Measurements from ENCODE around the gene MOB1A.
"Not testable (repeated sequence)": the region's sequence is repeated elsewhere in the genome, so short reads cannot be mapped to it uniquely, and the experiment has no call there.

MOB1A gene

DNA sequence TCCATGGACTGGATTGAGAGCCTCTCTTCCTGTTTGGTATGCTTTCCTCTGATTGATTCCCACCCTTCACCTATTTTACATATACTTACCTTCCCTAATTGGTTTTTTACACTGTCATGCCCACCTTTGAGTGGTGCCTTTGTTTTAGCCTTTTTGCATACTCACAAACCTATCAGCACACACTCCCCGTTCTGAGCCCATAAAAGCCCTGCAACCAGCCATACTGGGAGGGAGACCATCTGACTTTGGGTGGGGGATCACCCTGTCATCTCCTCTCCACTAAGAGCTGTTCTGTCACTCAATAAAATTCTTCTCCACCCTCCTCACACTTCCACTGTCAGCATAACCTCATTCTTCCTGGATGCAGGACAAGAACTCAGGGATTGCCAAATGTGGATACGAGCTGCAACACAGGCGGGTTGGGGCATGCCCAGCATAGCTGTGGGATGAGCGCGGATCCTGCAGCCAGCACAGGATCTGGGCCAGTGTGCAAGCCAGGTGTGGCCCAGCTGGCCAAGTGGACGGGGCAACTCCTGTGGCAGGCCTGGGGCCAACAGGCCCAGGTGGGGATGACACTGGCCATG lies 9.4 kb upstream of the MOB1A start:
- no peaks in the 10 kb centered on the region for H3K36me3 ChIP-seq
- no peaks in the 10 kb centered on the region for H3K27me3 ChIP-seq (ENCODE audit: insufficient read depth, low read depth, severe bottlenecking)
- H3K4me3 ChIP-seq (ENCODE audit: low read depth, low read length) = no peak overlapping the region
- peak; percentile 59 for DNase-seq
- no peak for TF ChIP-seq CTCF (IDR thresholded peaks at IDR 0.05; ENCODE audit: low read depth, low read length)
- H3K27ac ChIP-seq = peak overlapping the region; percentile 13
- H3K9me3 ChIP-seq (ENCODE audit: severe bottlenecking) = no peaks in the 10 kb centered on the region

- not testable (repeated sequence) for H3K27ac ChIP-seq; H3K36me3 ChIP-seq; DNase-seq; H3K4me3 ChIP-seq (ENCODE audit: low read depth, low read length); H3K9me3 ChIP-seq (ENCODE audit: severe bottlenecking); H3K27me3 ChIP-seq (ENCODE audit: insufficient read depth, low read depth, severe bottlenecking)
These were observed 8.0 kb upstream of the MOB1A start for GRCh38 chr2:74186706-74187105.

DNA sequence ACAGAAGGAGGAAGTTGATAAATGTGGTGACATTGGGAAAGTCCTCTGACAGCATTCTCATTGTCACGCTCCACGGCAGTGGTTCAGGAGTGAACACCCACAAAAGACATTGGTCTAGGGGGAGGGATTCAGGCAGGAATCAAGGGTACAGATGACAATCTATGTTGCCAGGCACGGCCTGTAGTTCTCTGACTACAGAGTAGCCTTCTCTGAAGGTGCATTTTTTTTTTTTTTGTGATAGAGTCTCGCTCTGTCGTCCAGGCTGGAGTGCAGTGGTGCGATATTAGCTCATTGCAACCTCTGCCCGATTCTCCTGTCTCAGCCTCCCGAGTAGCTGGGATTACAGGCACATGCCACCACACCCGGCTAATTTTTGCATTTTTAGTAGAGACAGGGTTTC lies 7.4 kb upstream of the MOB1A start:
- no peak overlapping the region for H3K4me3 ChIP-seq (ENCODE audit: low read depth, low read length)
- no peak for DNase-seq
- H3K36me3 ChIP-seq = no peaks in the 10 kb centered on the region
- no peaks in the 10 kb centered on the region for H3K9me3 ChIP-seq (ENCODE audit: severe bottlenecking)
- no peak overlapping the region for H3K27ac ChIP-seq
- TF ChIP-seq CTCF (IDR thresholded peaks at IDR 0.05; ENCODE audit: low read depth, low read length) = no peak
- no peaks in the 10 kb centered on the region for H3K27me3 ChIP-seq (ENCODE audit: insufficient read depth, low read depth, severe bottlenecking)

DNA sequence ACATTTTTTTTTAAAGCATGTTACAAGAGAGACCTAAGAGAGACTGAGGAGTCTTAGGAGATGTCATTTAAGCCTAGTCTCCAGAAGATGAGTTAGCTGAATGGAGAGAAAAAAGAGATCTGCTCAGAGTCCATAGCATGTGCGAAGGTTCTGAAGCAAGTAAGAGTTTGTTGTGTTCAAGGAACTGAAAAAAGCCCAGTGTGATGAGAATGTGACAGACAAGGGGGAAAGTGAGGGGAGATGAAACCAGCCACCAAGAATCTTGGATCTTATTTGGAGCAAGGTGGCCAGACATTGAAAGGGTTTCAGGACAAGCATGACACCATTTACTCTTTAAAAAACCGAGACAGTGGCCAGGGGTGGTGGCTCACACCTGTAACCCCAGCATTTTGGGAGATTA lies 5.2 kb upstream of the MOB1A start:
- no peak overlapping the region for H3K4me3 ChIP-seq (ENCODE audit: low read depth, low read length)
- H3K36me3 ChIP-seq = no peaks in the 10 kb centered on the region
- no peaks in the 10 kb centered on the region for H3K27me3 ChIP-seq (ENCODE audit: insufficient read depth, low read depth, severe bottlenecking)
- H3K9me3 ChIP-seq (ENCODE audit: severe bottlenecking) = no peaks in the 10 kb centered on the region
- H3K27ac ChIP-seq = no peak overlapping the region
- no peak for TF ChIP-seq CTCF (IDR thresholded peaks at IDR 0.05; ENCODE audit: low read depth, low read length)
- DNase-seq = no peak

DNA sequence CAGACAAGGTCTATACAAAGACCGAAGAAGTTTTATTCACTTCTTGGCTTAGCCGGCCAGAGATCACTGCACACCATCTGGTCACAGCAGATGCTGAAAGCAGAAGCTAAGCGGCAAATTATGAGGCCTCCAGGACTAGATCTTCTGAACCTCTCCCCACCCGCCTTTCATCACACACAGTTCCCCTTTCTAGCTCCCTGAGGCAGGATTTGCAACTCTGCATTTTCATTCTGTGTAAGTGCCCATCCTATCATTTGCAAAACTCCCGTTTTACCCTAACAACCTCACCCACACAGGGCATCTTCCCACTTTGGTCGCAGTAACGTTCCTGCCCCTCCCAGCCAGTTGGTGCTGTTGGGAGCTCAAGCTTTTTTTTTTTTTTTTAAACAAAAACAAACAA lies 3.1 kb upstream of the MOB1A start:
- Histone ChIP-seq H3K9me3 (ENCODE audit: severe bottlenecking) (no peaks in the 10 kb centered on the region), H3K27ac (peak overlapping the region; percentile 94), H3K36me3 (peaks cover 11% of the 10 kb centered on the region), H3K27me3 (ENCODE audit: insufficient read depth, low read depth, severe bottlenecking) (no peaks in the 10 kb centered on the region), H3K4me3 (ENCODE audit: low read depth, low read length) (peak overlapping the region; percentile 26)
- TF ChIP-seq CTCF (IDR thresholded peaks at IDR 0.05; ENCODE audit: low read depth, low read length) = no peak
- peak; percentile 96 for DNase-seq

- Histone ChIP-seq H3K36me3 (peaks cover 27% of the 10 kb centered on the region), H3K27me3 (ENCODE audit: insufficient read depth, low read depth, severe bottlenecking) (no peaks in the 10 kb centered on the region), H3K9me3 (ENCODE audit: severe bottlenecking) (peaks cover 4% of the 10 kb centered on the region), H3K27ac (peak overlapping the region; percentile 99), H3K4me3 (ENCODE audit: low read depth, low read length) (peak overlapping the region; percentile 97)
- TF ChIP-seq CTCF (IDR thresholded peaks at IDR 0.05; ENCODE audit: low read depth, low read length) = no peak
- no peak for DNase-seq
These were observed 585 bp upstream of the MOB1A start for GRCh38 chr2:74179063-74179865.

Measured in WERI-Rb-1 (cell line).